H9 (cell line): ENCODE data around the gene PCGF3. TPM values are rescaled to one million over a fixed set of nuclear protein-coding genes. Genes with fewer than 3 reads are reported as not detected.
A peak's percentile ranks its signal among the peaks of the same experiment; 100 is the strongest.

Experiments used
- DNase-seq: peaks from one replicate; pipeline ENCODE4 v3.0.0-alpha.2; 2017
- H2AFZ ChIP-seq: one replicate; pipeline ENCODE4 v1.6.1; 2013; ENCODE audit warnings: mild to moderate bottlenecking, low read length, control low read depth, moderate library complexity
- H2AK5ac ChIP-seq: 2 replicates; pipeline ENCODE4 v1.6.1; 2013; ENCODE audit warnings: low read length, control low read depth, mixed read lengths; ENCODE audit not compliant: insufficient read length
- H2BK120ac ChIP-seq: one replicate; pipeline ENCODE4 v1.6.1; 2013; ENCODE audit warnings: low read depth, mild to moderate bottlenecking, low read length, control low read depth, inconsistent platforms; ENCODE audit not compliant: poor library complexity, severe bottlenecking
- H2BK12ac ChIP-seq: 2 replicates; pipeline ENCODE4 v1.6.1; 2013; ENCODE audit warnings: low read length, control low read depth, mixed read lengths, low read depth; ENCODE audit not compliant: insufficient read length
- H2BK15ac ChIP-seq: 2 replicates; pipeline ENCODE4 v1.6.1; 2013; ENCODE audit warnings: low read depth, low read length, control low read depth
- H2BK20ac ChIP-seq: one replicate; pipeline ENCODE4 v1.6.1; 2013; ENCODE audit warnings: low read depth, mild to moderate bottlenecking, low read length, control low read depth, inconsistent platforms; ENCODE audit not compliant: poor library complexity, severe bottlenecking
- H2BK5ac ChIP-seq: 2 replicates; pipeline ENCODE4 v1.6.1; 2013; ENCODE audit warnings: low read length, control low read depth, mixed read lengths; ENCODE audit not compliant: insufficient read length
- H3K14ac ChIP-seq: 2 replicates; pipeline ENCODE4 v1.6.1; 2013; ENCODE audit warnings: low read length, control low read depth; ENCODE audit not compliant: insufficient read depth
- H3K18ac ChIP-seq: 2 replicates; pipeline ENCODE4 v1.6.1; 2013; ENCODE audit warnings: low read depth, mild to moderate bottlenecking, mixed read lengths, low read length, control low read depth; ENCODE audit not compliant: insufficient read length
- H3K23ac ChIP-seq: 2 replicates; pipeline ENCODE4 v1.6.1; 2013; ENCODE audit warnings: low read length, control low read depth, mixed read lengths, low read depth; ENCODE audit not compliant: insufficient read length
- H3K23me2 ChIP-seq: 2 replicates; pipeline ENCODE4 v1.6.1; 2013; ENCODE audit warnings: low read depth, mild to moderate bottlenecking, mixed read lengths, low read length, control low read depth; ENCODE audit not compliant: insufficient read length, poor library complexity, severe bottlenecking
- H3K27ac ChIP-seq: 2 replicates; pipeline ENCODE4 v1.5.1; 2013; ENCODE audit warnings: low read length, control low read depth, mixed read lengths, low read depth; ENCODE audit not compliant: insufficient read length
- H3K27me3 ChIP-seq: 2 replicates; pipeline ENCODE4 v1.6.1; 2013; ENCODE audit warnings: low read length, control low read depth, inconsistent platforms; ENCODE audit not compliant: insufficient read depth
- H3K4ac ChIP-seq: 2 replicates; pipeline ENCODE4 v1.6.1; 2013; ENCODE audit warnings: low read depth, mild to moderate bottlenecking, control low read depth, inconsistent platforms, low read length, moderate library complexity
- H3K4me1 ChIP-seq: 2 replicates; pipeline ENCODE4 v1.6.1; 2013; ENCODE audit warnings: low read length, control low read depth, inconsistent platforms; ENCODE audit not compliant: insufficient read depth
- H3K4me2 ChIP-seq: 2 replicates; pipeline ENCODE4 v1.6.1; 2013; ENCODE audit warnings: low read length, control low read depth, mixed read lengths; ENCODE audit not compliant: insufficient read length, insufficient read depth
- H3K56ac ChIP-seq: 2 replicates; pipeline ENCODE4 v1.6.1; 2013; ENCODE audit warnings: low read depth, mild to moderate bottlenecking, mixed read lengths, low read length, control low read depth; ENCODE audit not compliant: insufficient read length
- H3K79me1 ChIP-seq: 2 replicates; pipeline ENCODE4 v1.6.1; 2013; ENCODE audit warnings: low read depth, mild to moderate bottlenecking, moderate library complexity, low read length, control low read depth, inconsistent platforms; ENCODE audit not compliant: insufficient read depth, poor library complexity, severe bottlenecking
- H3K79me2 ChIP-seq: 2 replicates; pipeline ENCODE4 v1.6.1; 2013; ENCODE audit warnings: low read length, control low read depth, inconsistent platforms; ENCODE audit not compliant: insufficient read depth
- H3K9ac ChIP-seq: 2 replicates; pipeline ENCODE4 v1.6.1; 2013; ENCODE audit warnings: low read length, control low read depth, mixed read lengths; ENCODE audit not compliant: insufficient read length; ENCODE audit errors: extremely low read depth
- H3K9me3 ChIP-seq: one replicate; pipeline ENCODE4 v1.6.1; 2013; ENCODE audit warnings: low read depth, low read length, inconsistent platforms; ENCODE audit not compliant: control insufficient read depth
- H3T11ph ChIP-seq: one replicate; pipeline ENCODE4 v1.6.1; 2013; ENCODE audit warnings: mild to moderate bottlenecking, low read length, control low read depth, inconsistent platforms
- H4K20me1 ChIP-seq: one replicate; pipeline ENCODE4 v1.6.1; 2013; ENCODE audit not compliant: control insufficient read depth, insufficient read length, insufficient read depth
- H4K5ac ChIP-seq: 2 replicates; pipeline ENCODE4 v1.6.1; 2013; ENCODE audit warnings: low read depth, mild to moderate bottlenecking, mixed read lengths, low read length, control low read depth; ENCODE audit not compliant: insufficient read length
- H4K8ac ChIP-seq: replicated peaks from 2 replicates; pipeline ENCODE4 v1.6.1; 2013; ENCODE audit warnings: low read length, control low read depth, mixed read lengths, low read depth; ENCODE audit not compliant: insufficient read length
- H4K91ac ChIP-seq: 2 replicates; pipeline ENCODE4 v1.6.1; 2013; ENCODE audit warnings: low read depth, mild to moderate bottlenecking, moderate library complexity, mixed read lengths, low read length, control low read depth; ENCODE audit not compliant: insufficient read length
- H3K27ac Mint-ChIP-seq, 3 experiments: 2 replicates in 2 of 3; 3 replicates in 1 of 3; pipeline ENCODE4 v1.8.0; 2020 to 2021; ENCODE audit warnings: mixed read lengths in 3 of 3, mild to moderate bottlenecking in 1 of 3, moderate library complexity in 1 of 3
- H3K27me3 Mint-ChIP-seq: 2 replicates; pipeline ENCODE4 v1.8.0; 2021; ENCODE audit warnings: low read depth, mild to moderate bottlenecking, moderate library complexity, mixed read lengths
- H3K36me3 Mint-ChIP-seq, 3 experiments: 2 replicates in 2 of 3; 3 replicates in 1 of 3; pipeline ENCODE4 v1.8.0; 2020 to 2021; ENCODE audit warnings: low read depth in 3 of 3, mixed read lengths in 3 of 3; ENCODE audit not compliant: insufficient read depth in 1 of 3
- H3K4me1 Mint-ChIP-seq, 2 experiments: 2 replicates each; pipeline ENCODE4 v1.8.0; 2020; ENCODE audit warnings: mixed read lengths in 2 of 2
- H3K4me3 Mint-ChIP-seq, 2 experiments: 2 replicates in 1 of 2; 3 replicates in 1 of 2; pipeline ENCODE4 v1.8.0; 2020 to 2021; ENCODE audit warnings: mild to moderate bottlenecking in 2 of 2, mixed read lengths in 2 of 2, moderate library complexity in 1 of 2
- H3K9me3 Mint-ChIP-seq, 2 experiments: 2 replicates in 1 of 2; 3 replicates in 1 of 2; pipeline ENCODE4 v1.8.0; 2020; ENCODE audit warnings: mild to moderate bottlenecking in 2 of 2, mixed read lengths in 2 of 2, moderate library complexity in 1 of 2
- CTCF ChIP-seq: fragments of 200-600 bp; sonication (generic); conservative IDR thresholded peaks from 3 replicates; pipeline ENCODE4 v1.8.0; 2021; ENCODE audit warnings: antibody characterized with exemption, mild to moderate bottlenecking
- WGBS: extraction: QIAGEN DNeasy Blood & Tissue Kit; methylation state at CpG from one replicate; pipeline ENCODE4 v1.1.7; 2013; ENCODE audit warnings: missing lambda C conversion rate, low lambda C conversion rate, mixed read lengths; ENCODE audit not compliant: insufficient read length; ENCODE audit errors: extremely low coverage; 5-methylcytosine and 5-hydroxymethylcytosine counted together
- total RNA-seq: library from RNA; stranded (reverse); gene quantifications from 2 replicates; pipeline ENCODE4 v1.2.1, GENCODE V29; 2021

Gene PCGF3
- total RNA-seq, 1 experiment from 2014 or later, result 43.1 TPM

GRCh38 chr4:676871-677235 lies 28.8 kb upstream of the PCGF3 start:
- Histone ChIP-seq H2BK5ac (no peak overlapping the region), H3K18ac (no peak overlapping the region), H3T11ph (no peak overlapping the region), H2AK5ac (no peak overlapping the region), H2BK20ac (no peak overlapping the region), H3K79me1 (peaks cover 3% of the 10 kb centered on the region), H3K9me3 (no peaks in the 10 kb centered on the region), H3K4me2 (no peak overlapping the region), H3K23me2 (peaks cover 20% of the 10 kb centered on the region), H2AFZ (no peak overlapping the region), H2BK12ac (no peak overlapping the region), H4K91ac (no peak overlapping the region), H4K20me1 (peaks cover 4% of the 10 kb centered on the region), H2BK120ac (no peak overlapping the region), H3K4ac (no peak overlapping the region), H3K9ac (no peak overlapping the region), H3K27ac (no peak overlapping the region), H3K79me2 (peaks cover 5% of the 10 kb centered on the region; the same call in 1 of the 2 replicates), H3K23ac (no peak overlapping the region), H4K8ac (no peak overlapping the region), H3K4me1 (0 out of 2 replicates have a peak, but pooled peaks cover 3% of the 10 kb centered on the region), H4K5ac (no peak overlapping the region), H3K56ac (no peak overlapping the region), H3K27me3 (no peaks in the 10 kb centered on the region), H3K14ac (no peak overlapping the region), H2BK15ac (no peak overlapping the region)
- Mint-ChIP-seq H3K27ac (no peak overlapping the region), H3K4me1 (peaks cover 6 to 18% of the 10 kb centered on the region in 2 experiments), H3K9me3 (no peaks in the 10 kb centered on the region; a peak in 1 of 5 replicates), H3K27me3 (peaks cover 11% of the 10 kb centered on the region), H3K36me3 (peaks cover 13 to 17% (median 17%) of the 10 kb centered on the region in 3 experiments), H3K4me3 (peak overlapping the region in 1 of 2 experiments; percentile 23; a peak in 1 of 5 replicates)
- WGBS, result no CpG with 5 or more reads among the region's 8 CpGs
- no peak for DNase-seq
- TF ChIP-seq CTCF, result no peak
